ENCODE data around the gene WFIKKN1.

GRCh38 chr16:681746-682427, 51.1 kb downstream of the WFIKKN1 start:
- TF ChIP-seq CTCF (IDR thresholded peaks at IDR 0.05), result no peak
- TF ChIP-seq POLR2A (IDR thresholded peaks at IDR 0.05), result no peak
